ENCODE measurements around the gene HNRNPUL1. TPM values are rescaled to one million over a fixed set of nuclear protein-coding genes. Genes with fewer than 3 reads are reported as not detected.

HNRNPUL1 gene
- total and polyA plus RNA-seq, 11 donors = 64.2 to 138 (median 114) TPM

DNA sequence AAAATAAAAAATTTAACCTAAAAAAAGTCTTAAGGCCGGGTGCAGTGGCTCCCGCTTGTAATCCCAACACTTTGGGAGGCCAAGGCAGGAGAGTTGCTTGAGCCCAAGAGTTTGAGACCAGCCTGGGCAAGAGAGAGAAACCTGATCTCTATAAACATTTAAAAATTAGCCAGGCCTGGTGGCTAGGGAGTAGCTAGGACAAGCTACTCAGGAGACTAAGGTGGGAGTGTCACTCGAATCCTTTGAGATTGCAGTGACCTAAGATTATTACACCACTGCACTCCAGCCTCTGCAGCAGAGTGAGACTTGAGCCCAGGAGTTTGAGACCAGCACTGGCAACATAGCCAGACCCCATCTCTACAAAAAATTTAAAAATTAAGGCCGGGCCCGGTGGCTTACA is 46.9 kb downstream of the HNRNPUL1 start:
- intact Hi-C loops (cut with DNase I) = loop anchor here in 4 of 10 donors (2.0 to 10.0 kb wide), 3 partner anchors 14 to 114 kb away; partner anchors contain the start of genes TGFB1 (in 3 of the 4) and B3GNT8 (in 1 of the 4)
- Histone ChIP-seq H3K27ac (peak overlapping the region in 9 of 12 donors; percentile 90 to 99 (median 96)), H3K4me3 (peak overlapping the region in 10 of 12 donors; percentile 41 to 95 (median 76)), H3K9me3 (no peaks in the 10 kb centered on the region), H3K4me1 (peaks cover 6 to 59% (median 31%) of the 10 kb centered on the region in 12 donors), H3K36me3 (peaks cover 0 to 62% (median 50%) of the 10 kb centered on the region in 9 donors), H3K27me3 (no peaks in the 10 kb centered on the region)
- WGBS, 4 donors = 60 to 67% (median 65%) methylated on average over 5 of the region's 5 CpGs
- TF ChIP-seq, protein P1, sequence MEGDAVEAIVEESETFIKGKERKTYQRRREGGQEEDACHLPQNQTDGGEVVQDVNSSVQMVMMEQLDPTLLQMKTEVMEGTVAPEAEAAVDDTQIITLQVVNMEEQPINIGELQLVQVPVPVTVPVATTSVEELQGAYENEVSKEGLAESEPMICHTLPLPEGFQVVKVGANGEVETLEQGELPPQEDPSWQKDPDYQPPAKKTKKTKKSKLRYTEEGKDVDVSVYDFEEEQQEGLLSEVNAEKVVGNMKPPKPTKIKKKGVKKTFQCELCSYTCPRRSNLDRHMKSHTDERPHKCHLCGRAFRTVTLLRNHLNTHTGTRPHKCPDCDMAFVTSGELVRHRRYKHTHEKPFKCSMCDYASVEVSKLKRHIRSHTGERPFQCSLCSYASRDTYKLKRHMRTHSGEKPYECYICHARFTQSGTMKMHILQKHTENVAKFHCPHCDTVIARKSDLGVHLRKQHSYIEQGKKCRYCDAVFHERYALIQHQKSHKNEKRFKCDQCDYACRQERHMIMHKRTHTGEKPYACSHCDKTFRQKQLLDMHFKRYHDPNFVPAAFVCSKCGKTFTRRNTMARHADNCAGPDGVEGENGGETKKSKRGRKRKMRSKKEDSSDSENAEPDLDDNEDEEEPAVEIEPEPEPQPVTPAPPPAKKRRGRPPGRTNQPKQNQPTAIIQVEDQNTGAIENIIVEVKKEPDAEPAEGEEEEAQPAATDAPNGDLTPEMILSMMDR (IDR thresholded peaks at IDR 0.05) = no peak
- no peak for TF ChIP-seq POLR2A (IDR thresholded peaks at IDR 0.05)
- no peak for DNase-seq
- ATAC-seq = no peak

DNA sequence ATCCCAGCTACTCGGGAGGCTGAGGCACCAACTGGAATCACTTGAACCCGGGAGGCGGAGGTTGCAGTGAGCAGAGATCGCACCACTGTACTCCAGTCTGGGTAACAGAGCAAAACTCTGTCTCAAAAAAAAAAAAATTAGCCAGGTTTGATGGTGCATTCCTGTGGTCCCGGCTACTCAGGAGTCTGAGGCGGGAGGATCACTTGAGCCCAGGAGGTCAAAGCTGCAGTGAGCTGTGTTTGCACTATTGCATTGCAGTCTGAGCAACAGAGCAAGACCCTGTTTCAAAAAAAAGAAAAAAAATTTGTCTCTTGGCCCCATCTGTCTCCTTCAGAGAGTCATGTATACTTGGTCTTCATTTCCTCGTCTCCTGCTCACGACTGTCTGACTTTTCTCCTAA is 47.4 kb downstream of the HNRNPUL1 start:
- Histone ChIP-seq H3K36me3 (peaks cover 0 to 62% (median 50%) of the 10 kb centered on the region in 9 donors), H3K4me1 (peaks cover 6 to 53% (median 31%) of the 10 kb centered on the region in 12 donors), H3K9me3 (no peaks in the 10 kb centered on the region), H3K27ac (no peak overlapping the region), H3K4me3 (peak overlapping the region in 2 of 12 donors; percentile 64 to 65), H3K27me3 (no peaks in the 10 kb centered on the region)
- WGBS, 4 donors = 84 to 91% (median 87%) methylated on average over 8 of the region's 8 CpGs
- no peak for ATAC-seq
- no peak for DNase-seq
- intact Hi-C loops (cut with DNase I) = loop anchor here in 4 of 10 donors (2.0 to 10.0 kb wide), 3 partner anchors 13 to 113 kb away; partner anchors contain the start of genes TGFB1 (in 3 of the 4) and B3GNT8 (in 1 of the 4)
- TF ChIP-seq, protein P1 (IDR thresholded peaks at IDR 0.05) = no peak
- TF ChIP-seq POLR2A (IDR thresholded peaks at IDR 0.05) = no peak

DNA sequence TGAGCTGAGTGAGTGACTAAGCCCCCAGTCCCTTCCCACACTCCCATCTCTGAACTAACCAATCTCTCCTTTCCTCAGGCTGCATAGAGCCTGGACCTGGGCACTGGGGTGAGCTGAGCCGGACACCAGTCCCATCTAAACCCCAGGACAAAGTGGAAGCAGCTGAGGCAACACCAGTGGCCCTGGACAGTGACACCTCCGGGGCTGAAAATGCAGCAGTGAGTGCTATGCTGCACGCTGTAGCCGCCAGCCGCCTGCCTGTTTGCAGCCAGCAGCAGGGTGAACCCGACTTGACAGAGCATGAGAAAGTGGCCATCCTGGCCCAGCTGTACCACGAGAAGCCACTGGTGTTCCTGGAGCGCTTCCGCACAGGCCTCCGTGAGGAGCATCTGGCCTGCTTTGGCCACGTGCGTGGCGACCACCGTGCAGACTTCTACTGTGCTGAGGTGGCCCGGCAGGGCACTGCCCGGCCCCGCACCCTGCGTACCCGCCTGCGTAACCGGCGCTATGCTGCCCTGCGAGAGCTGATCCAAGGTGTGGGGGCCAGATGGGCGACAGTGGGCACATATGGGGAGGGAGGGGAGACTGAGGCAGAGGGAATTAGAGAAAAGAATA is 52.2 kb downstream of the HNRNPUL1 start:
- TF ChIP-seq POLR2A (IDR thresholded peaks at IDR 0.05) = no peak
- TF ChIP-seq, protein P1 (IDR thresholded peaks at IDR 0.05) = no peak
- Histone ChIP-seq H3K9me3 (no peaks in the 10 kb centered on the region), H3K4me1 (peaks cover 0 to 20% (median 7%) of the 10 kb centered on the region in 12 donors), H3K27me3 (no peaks in the 10 kb centered on the region), H3K36me3 (peaks cover 3 to 94% (median 87%) of the 10 kb centered on the region in 9 donors), H3K4me3 (no peak overlapping the region), H3K27ac (no peak overlapping the region)
- intact Hi-C loops (cut with DNase I) = loop anchor here in 1 of 10 donors (10.0 kb wide), 1 partner anchor 108 kb away; the partner anchor contains the start of gene B3GNT8
- peak in 1 of 5 donors; percentile 11 for DNase-seq
- ATAC-seq = no peak
- WGBS, 4 donors = 96 to 97% (median 96%) methylated on average over 23 to 24 of the region's 24 CpGs

DNA sequence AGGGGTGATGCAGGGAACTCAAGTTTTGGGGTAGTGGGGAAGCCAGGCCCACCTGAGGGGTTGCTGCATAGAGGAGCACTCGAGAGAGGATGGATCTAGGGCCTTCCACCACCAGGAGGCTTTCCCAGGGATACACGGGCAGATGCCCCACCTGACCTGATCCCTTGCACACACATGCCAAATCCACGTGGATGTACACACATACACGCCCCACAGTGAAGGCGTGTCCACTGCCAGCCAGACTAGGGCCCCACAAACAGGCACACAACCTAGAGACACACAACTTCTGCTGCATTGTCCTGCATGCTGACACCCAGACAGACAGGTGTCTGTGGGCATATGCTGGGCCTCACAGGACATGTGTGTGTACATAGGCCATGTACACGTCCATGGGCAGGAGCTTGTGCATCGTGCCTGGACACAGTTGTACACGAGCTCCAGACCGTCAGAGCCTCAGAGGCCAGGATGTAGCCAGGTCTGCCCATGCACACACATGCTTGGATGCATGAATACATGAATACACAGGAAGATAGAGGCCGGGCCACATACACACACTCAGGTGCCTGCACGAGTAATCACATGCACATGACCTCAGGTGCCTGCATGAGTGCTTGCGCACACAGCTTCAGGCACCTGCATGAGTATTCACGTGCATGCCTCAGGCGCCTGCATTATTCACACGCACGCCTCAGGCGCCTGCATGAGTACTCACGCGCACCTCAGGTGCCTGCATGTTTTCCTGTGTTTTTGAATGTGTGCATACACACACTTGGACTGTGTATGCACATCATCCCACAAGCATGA is 54.7 kb downstream of the HNRNPUL1 start:
- 76 to 87% (median 84%) methylated on average over 19 of the region's 19 CpGs for WGBS, 4 donors
- no peaks in the 10 kb centered on the region for H3K9me3 ChIP-seq
- peaks cover 3 to 88% (median 69%) of the 10 kb centered on the region in 9 donors for H3K36me3 ChIP-seq
- DNase-seq (no peak), ATAC-seq (no peak)
- no peak overlapping the region for H3K27ac ChIP-seq
- intact Hi-C loops (cut with DNase I) = loop anchor here in 1 of 10 donors (10.0 kb wide), 1 partner anchor 106 kb away; the partner anchor contains the start of gene B3GNT8
- TF ChIP-seq POLR2A (IDR thresholded peaks at IDR 0.05) = no peak
- TF ChIP-seq, protein P1 (IDR thresholded peaks at IDR 0.05) = no peak
- no peak overlapping the region for H3K4me3 ChIP-seq
- H3K27me3 ChIP-seq = no peaks in the 10 kb centered on the region
- H3K4me1 ChIP-seq = peaks cover 0 to 32% (median 26%) of the 10 kb centered on the region in 12 donors
